Mesothelial cell of epicardium (in vitro differentiated cells): Measurements from ENCODE around the gene NDUFS2. TPM values are rescaled to one million over a fixed set of nuclear protein-coding genes. Genes with fewer than 3 reads are reported as not detected.

Experiments
- DNase-seq, 2 experiments: peaks; one replicate each; pipeline ENCODE4 v3.0.0; 2021; ENCODE audit warnings: low spot score in 2 of 2; ENCODE audit not compliant: unreplicated experiment in 2 of 2
- H3K27ac Mint-ChIP-seq: 2 replicates; pipeline ENCODE4 v1.8.0; 2021; ENCODE audit warnings: mixed read lengths
- H3K27me3 Mint-ChIP-seq: 2 replicates; pipeline ENCODE4 v1.8.0; 2021; ENCODE audit warnings: low read depth, mixed read lengths
- H3K36me3 Mint-ChIP-seq: 2 replicates; pipeline ENCODE4 v1.8.0; 2021; ENCODE audit warnings: mixed read lengths
- H3K4me1 Mint-ChIP-seq: 2 replicates; pipeline ENCODE4 v1.8.0; 2021; ENCODE audit warnings: mixed read lengths
- H3K4me3 Mint-ChIP-seq: 2 replicates; pipeline ENCODE4 v1.8.0; 2021; ENCODE audit warnings: mild to moderate bottlenecking, moderate library complexity, mixed read lengths
- H3K9me3 Mint-ChIP-seq: 2 replicates; pipeline ENCODE4 v1.8.0; 2021; ENCODE audit warnings: mixed read lengths
- total RNA-seq: library from RNA; stranded (reverse); gene quantifications from 3 replicates; pipeline ENCODE4 v1.2.1, GENCODE V29; 2021
- TF ChIP-seq, protein P1 (sequence below): fragments of 200-600 bp; sonication (generic); IDR thresholded peaks from one replicate; pipeline ENCODE4 v1.5.0; 2021; ENCODE audit warnings: antibody characterized with exemption; ENCODE audit not compliant: unreplicated experiment

The NDUFS2 gene
- total RNA-seq, 1 donor from 2014 or later = 70.1 TPM

DNA sequence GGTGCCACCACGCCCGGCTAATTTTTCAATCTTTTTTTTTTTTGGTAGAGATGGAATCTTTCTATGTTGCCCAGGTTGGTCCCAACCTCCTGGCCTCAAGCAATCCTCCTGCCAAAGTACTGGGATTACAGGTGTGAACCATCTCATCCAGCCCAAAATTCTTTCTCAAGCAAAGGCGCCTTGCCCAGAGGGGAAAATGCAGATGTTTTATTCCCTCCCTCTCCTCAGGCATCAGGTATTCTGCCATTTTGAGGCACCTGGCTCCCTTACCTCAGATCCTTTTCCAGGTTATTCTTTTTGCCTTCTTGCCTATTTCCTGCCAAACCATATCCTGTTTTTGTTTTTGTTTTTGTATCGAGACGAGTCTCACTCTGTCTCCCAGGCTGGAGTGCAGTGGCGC is 13.8 kb upstream of the NDUFS2 start:
- H3K4me3 Mint-ChIP-seq = no peak overlapping the region
- no peak overlapping the region for H3K27ac Mint-ChIP-seq
- DNase-seq = no peak
- no peaks in the 10 kb centered on the region for H3K9me3 Mint-ChIP-seq
- no peaks in the 10 kb centered on the region for H3K36me3 Mint-ChIP-seq
- H3K27me3 Mint-ChIP-seq = no peaks in the 10 kb centered on the region
- H3K4me1 Mint-ChIP-seq = peaks cover 8% of the 10 kb centered on the region
- TF ChIP-seq, protein P1, sequence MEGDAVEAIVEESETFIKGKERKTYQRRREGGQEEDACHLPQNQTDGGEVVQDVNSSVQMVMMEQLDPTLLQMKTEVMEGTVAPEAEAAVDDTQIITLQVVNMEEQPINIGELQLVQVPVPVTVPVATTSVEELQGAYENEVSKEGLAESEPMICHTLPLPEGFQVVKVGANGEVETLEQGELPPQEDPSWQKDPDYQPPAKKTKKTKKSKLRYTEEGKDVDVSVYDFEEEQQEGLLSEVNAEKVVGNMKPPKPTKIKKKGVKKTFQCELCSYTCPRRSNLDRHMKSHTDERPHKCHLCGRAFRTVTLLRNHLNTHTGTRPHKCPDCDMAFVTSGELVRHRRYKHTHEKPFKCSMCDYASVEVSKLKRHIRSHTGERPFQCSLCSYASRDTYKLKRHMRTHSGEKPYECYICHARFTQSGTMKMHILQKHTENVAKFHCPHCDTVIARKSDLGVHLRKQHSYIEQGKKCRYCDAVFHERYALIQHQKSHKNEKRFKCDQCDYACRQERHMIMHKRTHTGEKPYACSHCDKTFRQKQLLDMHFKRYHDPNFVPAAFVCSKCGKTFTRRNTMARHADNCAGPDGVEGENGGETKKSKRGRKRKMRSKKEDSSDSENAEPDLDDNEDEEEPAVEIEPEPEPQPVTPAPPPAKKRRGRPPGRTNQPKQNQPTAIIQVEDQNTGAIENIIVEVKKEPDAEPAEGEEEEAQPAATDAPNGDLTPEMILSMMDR = no peak

DNA sequence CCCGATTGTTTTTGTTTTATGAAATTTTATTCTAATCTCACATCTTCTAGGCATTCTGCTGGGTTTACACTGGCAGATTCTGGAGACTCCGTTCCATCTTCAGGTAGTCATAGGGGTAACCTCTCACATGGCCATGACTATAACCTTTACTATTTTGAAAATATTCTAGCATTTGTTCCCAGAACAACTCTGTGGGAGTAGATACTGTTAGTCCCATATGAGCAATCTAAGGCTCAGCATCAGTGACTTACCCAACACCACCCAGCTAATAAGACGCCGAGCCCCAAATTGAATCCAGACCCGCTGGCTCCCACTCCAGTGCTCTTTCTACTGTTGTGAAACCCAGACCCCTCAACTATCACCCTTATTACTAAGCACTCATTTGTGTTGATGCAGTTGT is 13.1 kb upstream of the NDUFS2 start:
- TF ChIP-seq, protein P1 = no peak
- peaks cover 8% of the 10 kb centered on the region for H3K4me1 Mint-ChIP-seq
- no peaks in the 10 kb centered on the region for H3K27me3 Mint-ChIP-seq
- no peaks in the 10 kb centered on the region for H3K9me3 Mint-ChIP-seq
- no peaks in the 10 kb centered on the region for H3K36me3 Mint-ChIP-seq
- no peak overlapping the region for H3K27ac Mint-ChIP-seq
- DNase-seq = no peak
- H3K4me3 Mint-ChIP-seq = no peak overlapping the region

DNA sequence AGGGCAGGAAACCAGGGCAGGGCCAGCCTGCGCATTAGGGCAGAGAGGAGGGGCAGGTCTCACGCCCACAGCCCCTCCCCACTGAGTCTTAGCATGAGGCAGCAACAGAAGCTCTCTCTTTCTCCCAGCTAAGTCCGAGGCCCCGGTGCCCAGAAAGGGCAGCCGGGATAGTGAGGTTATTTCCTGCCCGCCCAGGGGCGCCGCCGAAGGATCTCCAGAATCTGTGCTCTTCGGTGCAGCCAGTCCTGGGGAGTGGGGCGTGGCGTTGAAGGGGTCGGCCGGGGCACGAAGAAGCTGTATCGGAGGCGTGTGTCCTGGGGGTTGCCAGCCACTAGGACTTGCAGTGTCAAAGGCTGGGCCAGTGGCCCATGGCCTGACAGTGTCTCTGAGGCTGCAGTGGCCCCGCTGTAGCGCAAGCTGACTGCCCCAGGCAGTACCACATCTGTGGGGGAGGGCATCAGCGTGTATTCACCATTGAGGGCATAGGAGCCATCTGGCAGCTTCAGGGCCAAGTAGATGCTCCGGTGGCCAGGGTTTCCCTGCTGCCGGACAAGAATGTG is 11.1 kb upstream of the NDUFS2 start:
- TF ChIP-seq, protein P1 = no peak
- Mint-ChIP-seq H3K27me3 (no peaks in the 10 kb centered on the region), H3K36me3 (no peaks in the 10 kb centered on the region), H3K4me3 (no peak overlapping the region), H3K9me3 (no peaks in the 10 kb centered on the region), H3K27ac (no peak overlapping the region), H3K4me1 (peaks cover 3% of the 10 kb centered on the region)
- DNase-seq = no peak

DNA sequence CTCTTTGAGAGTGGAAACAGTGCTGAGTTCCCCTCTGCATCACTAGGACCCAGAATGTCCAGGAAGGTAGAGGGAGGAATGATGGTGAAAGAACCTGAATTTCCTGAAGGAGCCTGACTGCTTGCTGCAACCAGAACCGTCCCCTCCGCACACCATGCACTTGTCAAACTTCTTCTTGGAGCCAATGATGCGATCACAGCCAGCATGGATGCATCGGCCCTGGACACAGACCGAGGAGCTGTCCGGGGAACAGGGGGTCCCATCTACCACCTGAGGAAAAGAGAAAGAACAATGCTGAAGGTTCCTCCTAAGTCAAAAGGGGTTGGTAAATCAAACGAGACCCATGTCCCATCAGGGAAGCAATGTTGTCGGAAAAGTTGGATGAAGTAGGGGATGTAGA is 10.2 kb upstream of the NDUFS2 start:
- H3K27me3 Mint-ChIP-seq = no peaks in the 10 kb centered on the region
- no peak for DNase-seq
- no peak overlapping the region for H3K27ac Mint-ChIP-seq
- no peak overlapping the region for H3K4me3 Mint-ChIP-seq
- TF ChIP-seq, protein P1 = no peak
- no peaks in the 10 kb centered on the region for H3K9me3 Mint-ChIP-seq
- H3K4me1 Mint-ChIP-seq = peaks cover 7% of the 10 kb centered on the region
- no peaks in the 10 kb centered on the region for H3K36me3 Mint-ChIP-seq

DNA sequence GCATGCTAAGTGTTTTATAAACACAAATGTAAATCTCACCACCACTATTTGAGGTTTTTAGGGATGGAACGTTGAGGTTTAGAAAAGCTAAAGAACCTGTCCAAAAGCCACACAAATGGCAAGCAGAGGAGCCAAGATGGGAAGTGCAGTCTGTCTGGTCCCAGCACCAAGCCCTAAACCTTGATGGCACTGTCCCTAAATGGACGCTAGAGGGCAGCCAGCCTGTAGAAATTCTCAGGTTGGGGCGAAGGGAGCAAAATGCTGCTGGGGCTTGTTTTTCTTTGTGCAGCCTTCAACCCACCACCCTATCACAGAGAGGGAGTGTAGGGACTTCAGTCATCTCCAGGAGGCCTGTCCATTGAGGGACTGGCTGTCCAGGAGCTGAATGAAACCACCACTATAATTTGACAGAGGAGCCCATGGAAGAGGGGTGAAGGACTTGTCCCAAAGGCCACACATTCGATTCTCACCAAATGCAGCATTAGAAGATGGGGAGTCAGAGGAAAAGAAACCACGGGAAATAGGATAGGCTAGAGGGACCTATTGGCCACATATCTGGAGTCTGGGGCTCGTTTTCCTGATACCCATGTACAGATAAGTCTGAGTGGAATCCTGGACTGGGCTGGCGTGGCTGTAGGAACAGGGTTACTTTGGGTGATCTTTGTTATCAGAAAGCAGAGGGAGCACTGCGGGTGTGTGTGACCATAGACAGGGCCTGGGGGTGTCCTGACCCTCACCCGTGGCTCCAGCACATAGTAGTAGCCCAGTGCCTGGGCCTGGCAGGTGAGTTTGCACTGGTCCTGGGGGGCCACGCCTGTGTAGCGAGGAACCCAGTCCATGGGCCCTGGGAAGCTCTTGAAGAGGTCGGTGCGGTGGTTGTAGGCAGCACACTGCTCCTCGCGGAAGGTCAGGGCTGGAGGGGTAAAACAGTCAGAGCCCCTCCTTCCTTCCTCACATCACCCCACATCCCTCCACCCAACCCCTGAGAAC is 9.4 kb upstream of the NDUFS2 start:
- Mint-ChIP-seq H3K9me3 (no peaks in the 10 kb centered on the region), H3K4me3 (no peak overlapping the region), H3K36me3 (no peaks in the 10 kb centered on the region), H3K27me3 (no peaks in the 10 kb centered on the region), H3K4me1 (peaks cover 15% of the 10 kb centered on the region), H3K27ac (no peak overlapping the region)
- TF ChIP-seq, protein P1 = peak; percentile 85
- DNase-seq = peak in 1 of 2 experiments; percentile 65
